GM18519 (cell line): ENCODE results near the gene FOXC1.

Experiments used
- ATAC-seq: cut with Tn5 transposase; IDR thresholded peaks from one replicate; pipeline ENCODE4 v1.9.1; 2021; ENCODE audit warnings: mild to moderate bottlenecking, moderate library complexity; ENCODE audit not compliant: unreplicated experiment, low FRiP score

The FOXC1 gene

DNA sequence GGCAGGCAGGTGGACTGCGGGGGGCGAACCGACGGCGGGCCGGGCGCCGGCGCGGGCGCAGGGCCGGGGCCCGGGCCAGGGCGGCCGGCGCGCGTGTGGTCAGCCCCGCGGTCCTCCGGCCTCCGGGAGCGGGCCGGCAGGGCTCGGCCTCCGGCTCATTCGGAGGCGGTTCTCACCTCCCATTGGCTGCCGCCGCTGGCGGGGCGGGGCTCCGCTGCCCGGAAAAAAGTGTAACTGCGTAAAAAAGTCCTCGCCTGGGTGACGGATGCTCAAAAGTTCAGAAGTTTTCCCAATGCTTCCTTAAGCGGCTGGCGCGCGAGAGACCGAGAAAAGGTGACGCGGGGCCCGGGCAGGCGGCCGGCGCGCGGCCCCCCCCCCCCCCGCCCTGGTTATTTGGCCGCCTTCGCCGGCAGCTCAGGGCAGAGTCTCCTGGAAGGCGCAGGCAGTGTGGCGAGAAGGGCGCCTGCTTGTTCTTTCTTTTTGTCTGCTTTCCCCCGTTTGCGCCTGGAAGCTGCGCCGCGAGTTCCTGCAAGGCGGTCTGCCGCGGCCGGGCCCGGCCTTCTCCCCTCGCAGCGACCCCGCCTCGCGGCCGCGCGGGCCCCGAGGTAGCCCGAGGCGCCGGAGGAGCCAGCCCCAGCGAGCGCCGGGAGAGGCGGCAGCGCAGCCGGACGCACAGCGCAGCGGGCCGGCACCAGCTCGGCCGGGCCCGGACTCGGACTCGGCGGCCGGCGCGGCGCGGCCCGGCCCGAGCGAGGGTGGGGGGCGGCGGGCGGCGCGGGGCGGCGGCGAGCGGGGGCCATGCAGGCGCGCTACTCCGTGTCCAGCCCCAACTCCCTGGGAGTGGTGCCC, at the start of gene FOXC1:
FOXC1 (plus strand) TSS at position 268 of the 849 bp plus-strand sequence; CDS start at position 799, 531 bp downstream.
- no peak for ATAC-seq

DNA sequence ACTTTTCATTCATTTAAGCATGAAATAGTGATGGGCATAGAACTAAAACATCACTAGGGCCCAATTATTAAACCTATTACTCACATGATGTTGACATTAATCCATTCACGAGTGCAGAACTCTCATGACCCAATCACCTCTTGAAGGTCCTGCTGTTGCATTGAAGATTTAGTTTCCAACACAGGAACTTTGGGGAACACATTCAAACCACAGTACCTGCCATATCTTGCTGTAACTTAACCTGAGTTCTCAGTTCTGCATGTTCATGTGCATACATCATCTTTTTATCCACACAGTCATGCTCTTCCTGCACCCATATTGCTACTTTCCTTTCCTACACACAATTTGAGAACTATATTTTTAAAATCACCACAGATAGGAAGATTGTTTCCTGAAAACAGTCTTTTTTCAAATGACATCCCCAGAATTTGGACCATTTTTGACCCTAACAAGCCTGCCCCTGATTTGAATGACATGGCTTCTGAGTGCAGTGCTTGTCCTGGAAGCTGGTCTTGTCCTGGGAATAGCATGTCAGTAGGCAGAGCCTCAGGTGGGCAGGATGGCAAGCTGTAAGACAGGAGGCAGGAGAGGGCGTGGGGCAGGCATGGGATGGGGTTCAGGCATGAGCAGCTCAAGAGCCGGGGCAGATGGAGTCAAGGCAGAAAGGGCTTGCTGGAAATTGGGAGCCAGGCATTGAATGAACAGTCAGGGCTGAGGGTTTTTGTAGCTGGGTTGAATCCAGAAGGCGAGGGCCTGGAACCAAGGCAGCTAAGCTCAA, 49.2 kb upstream of the FOXC1 start:
- no peak for ATAC-seq

DNA sequence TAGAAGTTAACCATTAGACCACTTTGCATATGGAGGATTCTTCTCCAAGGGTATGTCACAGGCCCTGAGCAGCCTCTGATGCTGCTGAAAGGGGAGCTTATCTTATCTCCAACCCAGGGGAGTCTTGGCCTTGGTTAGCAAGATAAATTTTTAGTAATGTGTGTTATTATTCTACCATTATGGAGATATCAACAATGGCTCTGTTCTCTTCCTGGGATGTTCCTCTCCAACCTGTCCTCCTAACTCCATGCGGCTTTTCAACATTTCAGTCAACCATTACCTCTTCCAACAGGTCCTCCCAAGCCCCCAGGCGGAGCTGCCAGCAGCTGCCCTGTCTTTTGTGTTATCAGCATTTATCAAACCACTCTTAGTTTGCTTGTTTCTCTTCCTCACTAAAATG, 48.4 kb upstream of the FOXC1 start:
- no peak for ATAC-seq

DNA sequence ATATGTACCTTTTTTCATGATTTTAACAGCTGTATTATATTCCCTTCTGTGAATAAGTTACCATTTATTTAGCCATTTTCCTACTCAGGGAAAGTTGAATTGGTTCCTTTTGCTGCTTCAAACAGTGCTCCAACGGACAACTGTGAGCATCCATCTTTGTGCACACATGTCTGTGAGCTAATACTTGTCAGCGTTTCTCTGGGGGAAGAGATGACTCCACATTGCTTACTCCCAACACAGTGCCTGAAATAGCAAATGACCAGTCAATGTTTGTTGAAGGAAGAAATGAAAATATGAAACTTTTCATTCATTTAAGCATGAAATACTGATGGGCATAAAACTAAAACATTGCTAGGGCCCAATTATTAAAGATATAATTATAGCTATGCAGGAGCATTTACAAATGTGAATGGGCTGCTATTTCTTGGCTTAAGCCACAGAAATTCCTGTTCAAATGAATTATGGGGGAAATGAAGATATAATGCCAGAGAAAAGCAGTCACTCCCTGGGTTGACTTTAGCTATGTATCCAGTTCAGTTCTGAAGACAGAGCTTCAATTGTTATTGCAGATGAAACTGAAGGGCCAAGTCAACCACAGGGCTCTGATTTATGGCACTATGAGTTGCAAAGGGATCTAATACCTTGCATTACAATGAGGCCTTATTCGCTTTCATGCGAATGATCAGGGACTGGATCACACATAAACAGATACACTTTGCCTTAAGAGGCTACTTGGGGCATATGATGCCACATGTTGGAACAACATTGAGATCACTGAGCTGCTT, 47.4 kb upstream of the FOXC1 start:
- ATAC-seq: no peak

DNA sequence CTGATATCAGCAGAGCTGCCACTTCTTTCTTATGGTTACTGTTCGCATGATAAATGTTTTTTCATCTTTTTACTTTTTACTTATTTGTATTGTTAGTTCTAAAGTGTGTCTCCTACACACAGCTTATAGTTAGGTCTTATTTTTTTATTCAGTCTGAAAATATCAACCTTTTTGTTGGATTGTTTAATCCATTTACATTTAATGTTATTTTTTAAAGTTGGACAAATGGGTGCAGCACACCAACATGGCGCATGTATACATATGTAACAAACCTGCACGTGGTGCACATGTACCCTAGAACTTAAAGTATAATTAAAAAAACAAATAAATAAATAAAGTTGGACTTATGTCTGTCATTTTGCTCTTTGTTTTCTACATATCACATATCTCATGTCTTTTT, 40.3 kb upstream of the FOXC1 start:
- no peak for ATAC-seq

DNA sequence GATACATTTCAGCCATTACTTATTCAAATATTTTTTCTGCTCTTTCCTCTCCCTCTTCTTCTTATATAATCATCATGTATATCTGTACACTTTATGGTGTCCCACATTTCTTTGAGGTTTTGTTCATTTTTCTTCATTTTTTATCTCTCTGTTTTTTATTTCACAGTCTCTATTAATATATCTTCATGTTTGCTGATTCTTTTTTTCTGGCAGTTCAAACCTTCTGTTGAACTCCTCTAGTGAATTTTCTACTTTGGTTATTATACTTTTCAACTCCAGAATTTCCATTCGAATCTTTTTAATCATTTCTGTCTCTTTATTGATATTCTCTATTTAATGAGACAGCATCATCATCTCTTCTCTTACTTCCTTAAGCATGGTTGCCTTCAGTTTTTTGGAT, 38.9 kb upstream of the FOXC1 start:
- ATAC-seq: no peak

DNA sequence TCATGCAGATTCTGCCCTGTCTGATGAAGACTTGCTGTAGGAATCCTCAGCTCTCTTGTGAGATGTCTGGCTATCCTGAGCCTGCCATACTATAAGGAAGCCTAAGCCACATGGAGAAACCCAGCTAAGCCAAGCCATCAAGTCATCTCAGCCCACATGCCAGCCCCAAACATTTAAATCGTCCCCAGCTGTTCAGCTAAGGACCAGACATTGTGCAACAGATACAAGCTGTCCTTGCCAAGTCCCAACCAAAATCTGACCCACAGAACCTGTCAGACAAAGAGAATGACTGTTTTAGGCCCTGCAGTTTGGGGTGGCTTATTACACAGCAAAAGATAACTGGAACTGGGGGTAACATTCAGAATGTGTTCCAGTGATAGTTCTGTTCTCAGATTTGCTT, 36.8 kb upstream of the FOXC1 start:
- ATAC-seq: no peak

DNA sequence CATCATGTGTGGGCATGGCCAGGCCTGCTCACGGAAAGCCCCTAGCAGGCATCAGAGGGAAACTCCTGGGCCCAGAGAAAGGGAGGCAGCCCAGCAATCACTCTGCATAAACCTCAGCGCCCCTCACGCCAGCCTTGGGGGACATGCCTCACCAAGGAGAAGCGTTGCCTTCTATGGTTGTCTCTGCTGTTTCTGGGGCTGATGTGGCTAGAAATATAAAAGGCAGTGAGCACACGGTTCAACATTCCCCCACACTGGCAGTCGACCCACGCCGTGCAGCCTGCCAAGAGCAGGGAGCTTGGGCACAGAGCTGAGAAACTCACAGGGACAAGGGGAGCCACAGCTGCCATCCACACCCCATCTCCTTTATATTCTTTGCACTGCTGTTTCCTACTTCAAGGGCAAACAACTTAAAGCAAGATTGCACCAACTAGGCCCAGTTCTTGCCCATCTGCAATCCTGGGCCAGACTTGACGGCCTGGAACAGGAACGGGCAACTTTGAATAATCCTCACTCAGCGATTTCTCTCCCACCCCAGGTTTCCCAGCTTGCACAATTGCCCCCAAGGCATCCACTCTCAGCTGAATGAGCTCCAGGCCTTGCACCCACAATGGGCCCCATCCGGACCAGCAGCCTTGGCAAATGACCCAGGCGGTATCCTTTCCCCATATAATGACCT, 35.5 kb upstream of the FOXC1 start:
- no peak for ATAC-seq

DNA sequence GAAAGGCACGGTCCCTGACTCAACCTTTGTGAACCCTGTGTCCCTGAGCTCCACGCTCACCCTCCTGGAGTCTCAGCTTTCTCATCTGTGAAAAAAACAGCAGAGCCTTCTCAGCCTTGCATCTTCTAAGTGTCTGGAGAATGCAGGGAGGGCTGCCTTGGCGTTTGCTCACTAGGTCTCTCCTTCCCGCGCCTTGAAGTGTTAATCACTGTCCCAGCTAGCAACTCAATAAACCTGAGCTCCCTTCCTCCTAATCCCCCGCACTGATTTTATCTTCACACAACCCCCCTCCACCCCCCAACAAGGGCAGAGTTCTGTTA, 34.9 kb upstream of the FOXC1 start:
- no peak for ATAC-seq

DNA sequence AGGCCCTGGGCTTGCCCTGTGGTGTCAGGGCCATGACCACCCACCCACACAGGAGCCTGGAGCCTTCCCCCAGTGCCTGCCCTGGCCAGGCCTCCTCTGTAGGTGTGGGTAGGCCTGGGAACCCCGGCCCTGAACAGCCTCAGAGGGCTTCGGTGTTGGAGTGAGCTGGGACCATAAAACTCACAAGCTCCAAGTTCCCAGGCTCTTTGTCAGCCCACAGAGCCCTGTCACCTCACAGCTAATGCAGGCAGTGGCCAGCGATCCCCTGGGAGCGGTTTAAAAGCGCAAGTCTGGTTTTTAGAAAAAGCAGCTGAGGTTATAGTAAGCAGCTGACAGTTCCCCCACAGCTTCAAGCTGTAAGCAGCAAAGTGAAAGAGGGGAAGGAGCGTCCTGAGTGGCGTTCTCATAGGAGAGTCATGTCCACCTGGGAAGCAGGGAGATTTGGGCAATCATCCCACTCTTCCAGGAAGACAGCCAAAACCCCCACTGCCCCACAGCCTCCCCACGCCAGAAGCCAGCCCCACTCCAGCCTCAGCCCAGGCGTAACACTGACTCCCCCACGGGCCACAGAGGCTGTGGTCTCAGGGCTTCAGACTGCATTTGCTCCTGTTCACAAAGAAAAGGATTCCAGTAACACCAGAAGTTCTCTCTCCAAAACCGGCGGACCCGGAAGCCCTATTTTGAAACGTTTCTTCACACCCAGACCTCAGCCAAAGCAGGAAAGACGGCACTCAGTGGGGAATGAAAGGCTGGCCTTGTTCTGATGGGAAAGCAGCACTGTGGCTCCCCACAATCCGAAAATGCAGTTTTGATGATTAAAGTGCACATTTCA, 34.3 kb upstream of the FOXC1 start:
- no peak for ATAC-seq

DNA sequence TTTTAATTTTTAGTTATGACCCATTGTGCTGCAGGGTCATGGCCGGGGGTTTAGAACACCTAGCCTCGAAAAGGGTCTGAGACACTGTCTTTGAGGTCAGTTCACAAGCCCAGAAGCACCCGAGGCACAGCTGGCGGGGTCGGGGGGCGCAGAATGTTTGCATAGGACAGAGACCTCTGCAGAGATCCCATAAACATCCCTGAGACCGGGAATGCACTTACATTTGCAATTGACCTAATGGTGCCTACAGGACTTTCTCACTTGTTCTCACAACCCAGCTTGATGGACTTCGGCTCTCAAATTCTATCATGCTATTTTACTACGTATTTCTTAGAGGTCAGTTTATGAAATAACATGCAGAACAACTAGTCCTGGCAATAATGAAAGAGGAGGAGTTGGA, 33.5 kb upstream of the FOXC1 start:
- ATAC-seq: no peak

DNA sequence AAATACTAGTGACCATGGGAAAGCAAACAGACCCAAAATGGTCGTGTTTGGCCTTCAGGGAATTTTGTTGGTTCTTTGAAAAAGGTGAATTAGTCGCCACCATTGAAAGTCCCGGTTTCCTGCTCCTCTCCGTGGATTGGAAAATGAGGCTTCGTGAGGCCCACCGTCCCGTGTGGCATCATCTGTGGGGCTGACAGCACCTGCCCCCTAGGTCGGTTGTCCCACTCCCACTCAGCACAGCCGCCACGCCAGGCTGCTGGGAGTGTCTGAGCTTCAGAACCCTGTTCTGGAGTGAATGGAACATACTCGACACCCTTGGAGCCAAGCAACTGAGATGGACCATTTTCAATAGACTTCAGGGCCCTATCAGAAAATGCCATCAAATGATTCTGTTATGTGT, 33.0 kb upstream of the FOXC1 start:
- no peak for ATAC-seq

DNA sequence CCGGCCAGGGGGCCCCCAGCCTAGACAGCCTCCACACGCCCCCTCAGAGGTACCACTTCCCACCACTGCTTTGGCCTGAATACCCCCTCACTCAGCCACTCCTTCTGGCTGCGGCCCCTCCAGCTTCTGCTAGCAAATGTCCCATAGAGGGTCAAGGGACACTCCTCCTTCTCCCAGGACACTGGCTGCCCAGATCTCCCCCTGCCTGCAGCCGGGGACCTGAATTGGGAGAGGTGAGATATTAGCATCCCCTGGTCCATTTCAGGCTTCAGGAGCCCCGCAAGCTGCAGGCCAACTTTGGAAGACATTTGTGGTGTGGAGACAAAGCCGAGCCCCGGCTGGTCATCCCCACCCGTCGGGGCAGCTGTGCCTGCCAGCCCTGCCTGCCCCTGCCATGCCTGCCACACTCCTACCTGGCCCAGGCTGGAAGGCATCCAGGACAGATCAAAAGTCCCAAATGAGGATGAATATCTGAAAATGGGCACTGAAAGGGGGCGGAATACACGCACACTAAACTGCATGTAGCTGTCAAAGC, 32.5 kb upstream of the FOXC1 start:
- ATAC-seq: no peak

DNA sequence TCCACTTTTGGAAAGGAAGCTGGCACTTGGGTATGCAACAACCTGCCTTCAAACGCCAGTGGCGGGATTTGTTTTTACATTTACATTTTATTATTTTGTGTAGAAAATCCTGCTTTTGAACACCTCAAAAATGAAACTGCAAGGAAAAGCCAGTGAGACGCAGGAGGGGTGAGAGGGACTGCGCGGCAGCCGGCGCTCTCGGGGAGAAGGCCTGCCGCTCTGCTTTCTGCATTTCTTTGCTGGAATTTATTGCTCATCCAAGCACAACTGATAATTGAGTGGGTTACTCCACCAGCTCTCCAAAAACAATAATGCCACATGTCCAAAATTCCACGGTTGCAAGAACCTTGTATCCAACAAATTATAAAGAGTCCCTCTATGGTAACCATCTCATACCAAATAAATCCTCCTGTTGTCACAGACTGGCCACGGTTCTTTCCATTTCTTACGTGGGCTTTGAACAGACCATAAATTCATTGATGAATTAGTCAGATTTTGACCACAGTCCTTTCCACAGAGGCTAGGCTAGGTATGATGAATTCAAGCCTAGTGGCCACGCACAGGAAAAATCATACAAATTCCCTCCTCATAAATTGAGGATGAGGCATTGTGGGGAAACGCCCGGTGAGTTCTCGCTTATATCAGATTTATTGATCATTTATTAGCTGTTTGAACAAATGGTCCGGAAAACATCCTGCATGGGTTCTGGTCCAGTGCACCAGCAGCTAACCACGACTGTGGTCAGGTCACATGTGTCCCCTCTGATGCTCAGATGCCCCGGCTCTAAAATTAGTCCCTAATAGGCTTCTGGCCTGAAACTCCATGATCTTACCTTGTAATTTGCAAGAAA, 31.6 kb upstream of the FOXC1 start:
- no peak for ATAC-seq

DNA sequence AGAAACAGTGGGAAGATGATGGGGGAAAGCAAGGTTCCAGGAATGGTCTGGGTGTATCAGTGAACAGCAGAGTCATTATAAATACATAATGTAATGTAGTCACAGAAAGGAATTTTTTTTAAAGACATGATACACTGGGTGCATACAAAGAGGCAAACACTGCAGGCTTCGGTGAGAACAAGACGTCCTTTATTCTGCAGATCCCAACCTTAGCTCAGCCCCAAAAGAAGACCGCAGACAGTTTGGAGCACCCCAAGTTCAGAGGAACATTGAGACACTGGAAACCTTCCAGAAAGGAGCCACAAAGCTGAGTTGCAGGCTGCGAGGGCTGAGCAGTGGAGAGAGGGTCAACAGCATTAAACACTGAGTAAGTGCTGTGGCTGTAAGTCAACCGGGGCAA, 30.6 kb upstream of the FOXC1 start:
- no peak for ATAC-seq

DNA sequence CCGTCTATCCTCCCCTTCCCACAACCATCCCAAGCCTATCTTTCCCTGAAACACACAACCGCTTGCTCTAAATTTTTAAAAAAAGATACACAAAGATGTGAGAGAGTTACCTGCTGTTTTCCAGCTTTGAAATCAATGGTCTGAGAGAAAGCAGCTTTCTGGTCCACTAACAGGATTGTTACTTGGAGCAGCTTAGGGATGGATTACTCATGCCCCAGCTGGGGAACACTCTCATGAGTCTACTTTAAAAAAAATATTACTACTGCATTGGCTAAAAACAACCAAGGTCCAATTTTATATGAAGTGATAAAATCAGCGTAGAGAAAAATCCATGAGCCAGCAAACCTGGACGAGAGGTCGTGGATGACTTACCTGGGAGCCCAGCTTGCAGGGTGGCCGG, 29.6 kb upstream of the FOXC1 start:
- ATAC-seq: no peak

DNA sequence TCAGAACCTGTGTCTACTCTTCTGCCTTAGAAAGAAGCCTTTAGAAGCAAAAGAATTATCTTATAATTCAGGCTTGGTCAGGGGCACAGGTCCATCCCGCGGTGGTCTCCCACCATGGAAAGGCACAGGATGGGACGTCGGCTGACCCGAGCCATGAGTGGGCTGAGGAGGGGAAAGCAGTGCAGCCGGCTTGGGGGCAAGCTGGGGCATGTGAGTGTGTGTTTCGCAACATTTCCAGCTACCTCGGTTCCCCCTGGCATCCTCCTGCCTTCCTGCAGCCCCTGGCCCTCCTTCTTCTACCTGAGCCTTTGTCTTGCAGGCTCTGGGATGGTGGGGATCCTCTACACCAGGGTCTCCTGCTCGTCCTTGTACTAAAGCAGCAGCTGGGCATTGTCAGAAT, 29.1 kb upstream of the FOXC1 start:
- no peak for ATAC-seq

DNA sequence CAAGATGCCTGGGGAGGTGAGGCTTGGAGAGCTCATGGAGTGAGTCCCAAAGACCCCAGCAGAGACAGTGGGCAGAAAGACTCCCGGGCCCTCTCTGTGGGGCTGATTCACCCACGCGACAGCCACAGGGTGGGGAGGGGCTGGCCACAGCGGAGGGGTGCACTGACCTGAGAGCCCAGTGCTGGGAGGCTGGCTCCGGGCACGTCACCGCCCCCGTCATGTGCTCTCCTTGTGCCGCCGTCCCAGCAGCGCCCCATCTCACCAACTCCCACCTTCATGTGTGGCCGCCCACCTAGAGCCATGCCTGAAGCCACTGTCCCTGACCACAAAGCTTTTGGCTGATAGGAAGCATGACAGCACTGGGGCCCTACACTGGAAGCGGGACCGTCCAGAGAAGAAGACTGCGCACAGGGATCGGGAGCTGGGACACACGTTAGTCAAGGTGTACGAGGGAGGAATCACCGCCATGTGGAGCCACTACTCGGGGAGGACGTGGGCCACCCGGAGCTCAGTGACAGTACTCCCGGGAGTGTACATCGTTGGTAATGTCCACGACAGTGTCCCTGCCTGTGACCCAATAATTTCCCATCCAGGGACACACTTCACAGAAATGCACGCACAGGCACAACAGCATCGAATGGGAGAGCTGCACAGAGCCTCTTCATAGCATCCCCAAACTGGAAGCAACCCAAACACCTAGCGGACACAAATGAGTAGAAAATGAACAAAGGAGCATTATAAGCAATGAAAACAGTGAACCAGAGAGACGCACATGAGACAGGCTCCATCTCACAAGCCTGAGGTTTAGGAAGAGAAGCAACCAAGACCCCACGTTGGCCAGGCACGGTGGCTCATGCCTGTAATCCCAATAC, 28.4 kb upstream of the FOXC1 start:
- no peak for ATAC-seq
